Measurements from ENCODE around the gene STAT2. TPM values are rescaled to one million over a fixed set of nuclear protein-coding genes. Genes with fewer than 3 reads are reported as not detected.
"Not testable (repeated sequence)": the region's sequence is repeated elsewhere in the genome, so short reads cannot be mapped to it uniquely, and the experiment has no call there.

Gene STAT2
- 47.5 and 47.9 TPM in 2 replicates for total RNA-seq

- H3K4me3 ChIP-seq (ENCODE audit: low read depth, low read length): peak within 1 kb of the TSS; percentile 63
- DNase-seq (ENCODE audit: low read depth): peak; percentile 100
- peaks cover 6% of the 10 kb centered on the region for H3K36me3 ChIP-seq (ENCODE audit: control insufficient read depth, insufficient read depth, low read length)
- no peaks in the 10 kb centered on the region for H3K27me3 ChIP-seq (ENCODE audit: control insufficient read depth, insufficient read depth, low read length)
- FAIRE-seq: no peak
- TF ChIP-seq CTCF (IDR thresholded peaks at IDR 0.05; ENCODE audit: insufficient read depth, low read length, severe bottlenecking): no peak
These were observed at the start of gene STAT2 for GRCh38 chr12:56359851-56360767. TSS of gene STAT2 (minus strand) at chr12:56360107. CDS start at chr12:56356571, 3,536 bp downstream.

- H3K27me3 ChIP-seq (ENCODE audit: control insufficient read depth, insufficient read depth, low read length): no peaks in the 10 kb centered on the region
- no peak for DNase-seq (ENCODE audit: low read depth)
- FAIRE-seq: no peak
- H3K36me3 ChIP-seq (ENCODE audit: control insufficient read depth, insufficient read depth, low read length): no peaks in the 10 kb centered on the region
- TF ChIP-seq CTCF (IDR thresholded peaks at IDR 0.05; ENCODE audit: insufficient read depth, low read length, severe bottlenecking): no peak
- H3K4me3 ChIP-seq (ENCODE audit: low read depth, low read length): no peak overlapping the region
These were observed 49.0 kb upstream of the STAT2 start for GRCh38 chr12:56408799-56409417.

GRCh38 chr12:56404227-56404626 is 44.3 kb upstream of the STAT2 start:
- H3K4me3 ChIP-seq (ENCODE audit: low read depth, low read length); H3K27me3 ChIP-seq (ENCODE audit: control insufficient read depth, insufficient read depth, low read length); FAIRE-seq: not testable (repeated sequence)

GRCh38 chr12:56401612-56402011 is 41.7 kb upstream of the STAT2 start:
- H3K4me3 ChIP-seq (ENCODE audit: low read depth, low read length); FAIRE-seq; DNase-seq (ENCODE audit: low read depth); H3K27me3 ChIP-seq (ENCODE audit: control insufficient read depth, insufficient read depth, low read length); H3K36me3 ChIP-seq (ENCODE audit: control insufficient read depth, insufficient read depth, low read length): not testable (repeated sequence)

More at GRCh38 chr12:56404227-56404626, 44.3 kb upstream of the STAT2 start:
- DNase-seq (ENCODE audit: low read depth); H3K36me3 ChIP-seq (ENCODE audit: control insufficient read depth, insufficient read depth, low read length): not testable (repeated sequence)

GRCh38 chr12:56401125-56401524 is 41.2 kb upstream of the STAT2 start:
- H3K27me3 ChIP-seq (ENCODE audit: control insufficient read depth, insufficient read depth, low read length); H3K36me3 ChIP-seq (ENCODE audit: control insufficient read depth, insufficient read depth, low read length); H3K4me3 ChIP-seq (ENCODE audit: low read depth, low read length); DNase-seq (ENCODE audit: low read depth); FAIRE-seq: not testable (repeated sequence)

GRCh38 chr12:56399466-56399865 is 39.6 kb upstream of the STAT2 start:
- DNase-seq (ENCODE audit: low read depth); H3K27me3 ChIP-seq (ENCODE audit: control insufficient read depth, insufficient read depth, low read length); FAIRE-seq; H3K4me3 ChIP-seq (ENCODE audit: low read depth, low read length); H3K36me3 ChIP-seq (ENCODE audit: control insufficient read depth, insufficient read depth, low read length): not testable (repeated sequence)

GRCh38 chr12:56398324-56398723 is 38.4 kb upstream of the STAT2 start:
- DNase-seq (ENCODE audit: low read depth): no peak
- no peak for FAIRE-seq
- no peak overlapping the region for H3K4me3 ChIP-seq (ENCODE audit: low read depth, low read length)
- TF ChIP-seq CTCF (IDR thresholded peaks at IDR 0.05; ENCODE audit: insufficient read depth, low read length, severe bottlenecking): no peak
- H3K36me3 ChIP-seq (ENCODE audit: control insufficient read depth, insufficient read depth, low read length): no peaks in the 10 kb centered on the region
- no peaks in the 10 kb centered on the region for H3K27me3 ChIP-seq (ENCODE audit: control insufficient read depth, insufficient read depth, low read length)
